H54 (cell line): ENCODE results near the gene DOCK3.

Experiments used
- DNase-seq: peaks from one replicate; pipeline ENCODE4 v3.0.0; 2011; ENCODE audit warnings: low spot score, mixed read lengths; ENCODE audit not compliant: insufficient read length
- FAIRE-seq: peaks from 3 replicates; lab custom pipeline; 2011; peaks lifted over from hg19 to GRCh38; lab: Jason Lieb, UNC
- POLR2A ChIP-seq: IDR thresholded peaks from 2 replicates; pipeline ENCODE4 v1.6.1; 2011; ENCODE audit warnings: low read depth, mild to moderate bottlenecking, low read length

Gene DOCK3

GRCh38 chr3:51392355-51393133 is 717.8 kb downstream of the DOCK3 start:
- DNase-seq (no peak), FAIRE-seq (no peak)
- no peak for TF ChIP-seq POLR2A

GRCh38 chr3:51393134-51393495 is 718.4 kb downstream of the DOCK3 start:
- FAIRE-seq = no peak
- TF ChIP-seq POLR2A = no peak

GRCh38 chr3:51393564-51393963 is 718.8 kb downstream of the DOCK3 start:
- no peak for TF ChIP-seq POLR2A
- DNase-seq = no peak
- FAIRE-seq = no peak

More at GRCh38 chr3:51393134-51393495, 718.4 kb downstream of the DOCK3 start:
- no peak for DNase-seq

GRCh38 chr3:51394541-51394940 is 719.8 kb downstream of the DOCK3 start:
- no peak for FAIRE-seq
- TF ChIP-seq POLR2A = no peak
- DNase-seq = no peak

GRCh38 chr3:51395493-51396213 is 720.9 kb downstream of the DOCK3 start:
- FAIRE-seq (no peak), DNase-seq (no peak)
- no peak for TF ChIP-seq POLR2A

GRCh38 chr3:51396401-51396800 is 721.7 kb downstream of the DOCK3 start:
- DNase-seq (no peak), FAIRE-seq (no peak)
- no peak for TF ChIP-seq POLR2A

- no peak for FAIRE-seq
These were observed 722.7 kb downstream of the DOCK3 start for GRCh38 chr3:51397392-51397791.

GRCh38 chr3:51398595-51399310 is 724.0 kb downstream of the DOCK3 start:
- DNase-seq = no peak
- FAIRE-seq = no peak
- no peak for TF ChIP-seq POLR2A

More at GRCh38 chr3:51397392-51397791, 722.7 kb downstream of the DOCK3 start:
- TF ChIP-seq POLR2A = no peak
- DNase-seq = no peak

- FAIRE-seq (no peak), DNase-seq (no peak)
- no peak for TF ChIP-seq POLR2A
These were observed 725.4 kb downstream of the DOCK3 start for GRCh38 chr3:51400166-51400565.

GRCh38 chr3:51401735-51402134 is 727.0 kb downstream of the DOCK3 start:
- no peak for DNase-seq
- no peak for FAIRE-seq
- no peak for TF ChIP-seq POLR2A

GRCh38 chr3:51403675-51404074 is 728.9 kb downstream of the DOCK3 start:
- no peak for FAIRE-seq
- no peak for TF ChIP-seq POLR2A
- no peak for DNase-seq

GRCh38 chr3:51408021-51408420 is 733.3 kb downstream of the DOCK3 start:
- TF ChIP-seq POLR2A = no peak
- FAIRE-seq = no peak
- DNase-seq = no peak

GRCh38 chr3:51408813-51409212 is 734.1 kb downstream of the DOCK3 start:
- DNase-seq (no peak), FAIRE-seq (no peak)
- no peak for TF ChIP-seq POLR2A

GRCh38 chr3:51422211-51422610 is 747.5 kb downstream of the DOCK3 start:
- FAIRE-seq (no peak), DNase-seq (no peak)
- TF ChIP-seq POLR2A = no peak
